GM23338 (cell line): Measurements from ENCODE around the gene ARHGDIA. TPM values are rescaled to one million over a fixed set of nuclear protein-coding genes. Genes with fewer than 3 reads are reported as not detected.
A peak's percentile ranks its signal among the peaks of the same experiment; 100 is the strongest.

Source experiments
- ATAC-seq: fragments of 200-7000 bp; cut with Tn5 transposase; 3 replicates; pipeline ENCODE4 v1.9.1; 2020
- DNase-seq: peaks from one replicate; pipeline ENCODE4 v3.0.0-alpha.2; 2015; ENCODE audit warnings: low spot score
- H2AFZ ChIP-seq: fragments of 200-600 bp; sonication (generic); 2 replicates; pipeline ENCODE4 v1.8.0; 2016; ENCODE audit warnings: antibody characterized with exemption, mild to moderate bottlenecking, moderate library complexity
- H3F3A ChIP-seq: fragments of 200-600 bp; sonication (generic); replicated peaks from 2 replicates; pipeline ENCODE4 v1.8.0; 2017; ENCODE audit warnings: antibody characterized with exemption, mixed run types, low read depth
- H3K27ac ChIP-seq: fragments of 200-600 bp; sonication (generic); 2 replicates; pipeline ENCODE4 v1.6.1; 2016; ENCODE audit warnings: low read depth
- H3K27me3 ChIP-seq: fragments of 200-600 bp; sonication (generic); 2 replicates; pipeline ENCODE4 v1.8.0; 2016; ENCODE audit warnings: mild to moderate bottlenecking, mixed run types, moderate library complexity; ENCODE audit not compliant: insufficient read depth
- H3K36me3 ChIP-seq: fragments of 200-600 bp; sonication (generic); 2 replicates; pipeline ENCODE4 v1.8.0; 2016; ENCODE audit warnings: mild to moderate bottlenecking; ENCODE audit not compliant: insufficient read depth
- H3K4me1 ChIP-seq: fragments of 200-600 bp; sonication (generic); 2 replicates; pipeline ENCODE4 v1.8.0; 2016; ENCODE audit warnings: mild to moderate bottlenecking, moderate library complexity; ENCODE audit not compliant: insufficient read depth
- H3K4me2 ChIP-seq: fragments of 200-600 bp; sonication (generic); 2 replicates; pipeline ENCODE4 v1.7.1; 2017; ENCODE audit warnings: mixed run types
- H3K4me3 ChIP-seq: fragments of 200-600 bp; sonication (generic); 2 replicates; pipeline ENCODE4 v1.6.1; 2016; ENCODE audit warnings: mixed run types
- H3K79me2 ChIP-seq: fragments of 200-600 bp; sonication (generic); replicated peaks from 2 replicates; pipeline ENCODE4 v1.8.0; 2017; ENCODE audit warnings: mild to moderate bottlenecking; ENCODE audit not compliant: insufficient read depth
- H3K9me2 ChIP-seq: fragments of 200-600 bp; sonication (generic); 2 replicates; pipeline ENCODE4 v1.8.0; 2017; ENCODE audit not compliant: insufficient read depth
- H4K20me1 ChIP-seq: fragments of 200-600 bp; sonication (generic); replicated peaks from 2 replicates; pipeline ENCODE4 v1.8.0; 2017; ENCODE audit warnings: mild to moderate bottlenecking; ENCODE audit not compliant: insufficient read depth
- H3K27ac Mint-ChIP-seq: 2 replicates; pipeline ENCODE4 v1.8.0; 2020; ENCODE audit warnings: inconsistent platforms, mild to moderate bottlenecking, moderate library complexity, mixed read lengths
- H3K27me3 Mint-ChIP-seq: 3 replicates; pipeline ENCODE4 v1.8.0; 2022; ENCODE audit warnings: low read depth, mild to moderate bottlenecking, moderate library complexity, mixed read lengths, inconsistent platforms; ENCODE audit not compliant: insufficient read depth, poor library complexity
- H3K36me3 Mint-ChIP-seq: 3 replicates; pipeline ENCODE4 v1.8.0; 2021; ENCODE audit warnings: low read depth, mild to moderate bottlenecking, inconsistent platforms, moderate library complexity, mixed read lengths
- H3K4me1 Mint-ChIP-seq: 3 replicates; pipeline ENCODE4 v1.8.0; 2020; ENCODE audit warnings: mild to moderate bottlenecking, inconsistent platforms, mixed read lengths
- H3K4me3 Mint-ChIP-seq: 3 replicates; pipeline ENCODE4 v1.8.0; 2021; ENCODE audit warnings: moderate library complexity, mild to moderate bottlenecking, inconsistent platforms, mixed read lengths
- H3K9me3 Mint-ChIP-seq: 3 replicates; pipeline ENCODE4 v1.8.0; 2020; ENCODE audit warnings: moderate library complexity, mild to moderate bottlenecking, inconsistent platforms, mixed read lengths
- CREB1 ChIP-seq: fragments of 250-450 bp; sonication (Bioruptor Pico); IDR thresholded peaks from 2 replicates; pipeline ENCODE4 v1.5.0; 2020; ENCODE audit warnings: low read depth, mild to moderate bottlenecking, moderate library complexity
- CTCF ChIP-seq, 2 experiments: fragments of 200-600 bp in 1 of 2; sonication (generic) in 1 of 2; conservative IDR thresholded peaks; 2 replicates each; pipeline versions ENCODE4 v1.5.1 to v1.6.1; 2016 to 2017; ENCODE audit warnings: antibody characterized with exemption in 2 of 2, low read depth in 2 of 2, mild to moderate bottlenecking in 2 of 2, moderate library complexity in 1 of 2
- ETS1 ChIP-seq: IDR thresholded peaks from 2 replicates; pipeline ENCODE4 v1.6.1; 2016; ENCODE audit warnings: antibody characterized with exemption
- EZH2 ChIP-seq: fragments of 200-600 bp; sonication (generic); IDR thresholded peaks from one replicate; pipeline ENCODE4 v1.8.0; 2017; ENCODE audit warnings: antibody characterized with exemption, mild to moderate bottlenecking, low read depth; ENCODE audit not compliant: unreplicated experiment
- EZH2phosphoT487 ChIP-seq: fragments of 200-600 bp; sonication (generic); IDR thresholded peaks from one replicate; pipeline ENCODE4 v1.8.1; 2018; ENCODE audit warnings: antibody characterized with exemption; ENCODE audit not compliant: unreplicated experiment
- JUNB ChIP-seq: IDR thresholded peaks from one replicate; pipeline ENCODE4 v1.6.1; 2016; ENCODE audit warnings: antibody characterized with exemption; ENCODE audit not compliant: unreplicated experiment
- NANOG ChIP-seq: IDR thresholded peaks from 2 replicates; pipeline ENCODE4 v1.6.1; 2016; ENCODE audit warnings: antibody characterized with exemption, borderline replicate concordance
- POLR2AphosphoS5 ChIP-seq: IDR thresholded peaks from 2 replicates; pipeline ENCODE4 v1.6.1; 2016; ENCODE audit warnings: antibody characterized with exemption, low read depth
- REST ChIP-seq: IDR thresholded peaks from one replicate; pipeline ENCODE4 v1.6.1; 2018; ENCODE audit warnings: antibody characterized with exemption; ENCODE audit not compliant: unreplicated experiment
- STAT1 ChIP-seq: IDR thresholded peaks from one replicate; pipeline ENCODE4 v1.6.1; 2016; ENCODE audit warnings: antibody characterized with exemption; ENCODE audit not compliant: unreplicated experiment
- ZNF114 ChIP-seq: fragments of 250-450 bp; sonication (Bioruptor Pico); IDR thresholded peaks from 2 replicates; pipeline ENCODE4 v1.5.0; 2020; ENCODE audit warnings: mild to moderate bottlenecking, moderate library complexity
- ZNF331 ChIP-seq: fragments of 250-450 bp; sonication (Bioruptor Pico); IDR thresholded peaks from 2 replicates; pipeline ENCODE4 v1.5.0; 2020; ENCODE audit warnings: low read depth, mild to moderate bottlenecking, moderate library complexity
- ZNF462 ChIP-seq: fragments of 250-450 bp; sonication (Bioruptor Pico); IDR thresholded peaks from 2 replicates; pipeline ENCODE4 v1.5.0; 2020; ENCODE audit warnings: mild to moderate bottlenecking, moderate library complexity
- polyA plus RNA-seq: library from polyadenylated mRNA; unstranded; fragments of >200 nt; fragmentation: Nextera tagmentation; extraction: Ambion mirVana; gene quantifications from 2 replicates; pipeline ENCODE4 v1.2.1, GENCODE V29; 2016
- total RNA-seq: library from RNA; depleted of rRNA; stranded (reverse); fragments of >200 nt; shearing (Covaris generic); gene quantifications from 2 replicates; pipeline ENCODE4 v1.2.3, GENCODE V29; 2014

Gene ARHGDIA
- total and polyA plus RNA-seq, 2 experiments from 2014 or later = 125 to 140 TPM

GRCh38 chr17:81869221-81870130 is 1.7 kb downstream of the ARHGDIA start:
- TF ChIP-seq ZNF114 (CRISPR knock-in tag) (no peak), JUNB (no peak), ZNF331 (CRISPR knock-in tag) (no peak), ETS1 (no peak), EZH2phosphoT487 (no peak), CREB1 (CRISPR knock-in tag) (peak; percentile 34; the same call in 1 of the 2 replicates), EZH2 (no peak), CTCF (conservative IDR thresholded peaks at IDR 0.05; ENCODE audit: low read depth in 2 of 2) (peak; percentile 76 to 79), REST (no peak), ZNF462 (CRISPR knock-in tag) (no peak), NANOG (no peak), STAT1 (no peak), POLR2AphosphoS5 (peak; percentile 8; the same call in 1 of the 2 replicates)
- peaks cover 9% of the 10 kb centered on the region; the same call in 2 of the 3 replicates for H3K36me3 Mint-ChIP-seq
- Histone ChIP-seq H3K27me3 (no peaks in the 10 kb centered on the region), H3K9me2 (no peaks in the 10 kb centered on the region), H3F3A (peaks cover 53% of the 10 kb centered on the region), H3K36me3 (0 out of 2 replicates have a peak, but pooled peaks cover 6% of the 10 kb centered on the region), H3K4me3 (peak overlapping the region; percentile 85), H3K79me2 (peaks cover 7% of the 10 kb centered on the region; the same call in 1 of the 2 replicates), H2AFZ (no peak overlapping the region), H3K4me2 (peak overlapping the region; percentile 94), H3K27ac (peak overlapping the region; percentile 81), H4K20me1 (peaks cover 13% of the 10 kb centered on the region), H3K4me1 (peaks cover 12% of the 10 kb centered on the region)
- peak overlapping the region; percentile 91 for H3K27ac Mint-ChIP-seq
- ATAC-seq = peak; percentile 51
- H3K4me1 Mint-ChIP-seq = peaks cover 22% of the 10 kb centered on the region
- H3K9me3 Mint-ChIP-seq = no peaks in the 10 kb centered on the region; the same call in 2 of the 3 replicates
- peaks cover 45% of the 10 kb centered on the region for H3K27me3 Mint-ChIP-seq
- peak overlapping the region; percentile 80 for H3K4me3 Mint-ChIP-seq
- DNase-seq = peak; percentile 65
